ENCODE data around the gene KIFC1. TPM values are rescaled to one million over a fixed set of nuclear protein-coding genes. Genes with fewer than 3 reads are reported as not detected.

Gene KIFC1

DNA sequence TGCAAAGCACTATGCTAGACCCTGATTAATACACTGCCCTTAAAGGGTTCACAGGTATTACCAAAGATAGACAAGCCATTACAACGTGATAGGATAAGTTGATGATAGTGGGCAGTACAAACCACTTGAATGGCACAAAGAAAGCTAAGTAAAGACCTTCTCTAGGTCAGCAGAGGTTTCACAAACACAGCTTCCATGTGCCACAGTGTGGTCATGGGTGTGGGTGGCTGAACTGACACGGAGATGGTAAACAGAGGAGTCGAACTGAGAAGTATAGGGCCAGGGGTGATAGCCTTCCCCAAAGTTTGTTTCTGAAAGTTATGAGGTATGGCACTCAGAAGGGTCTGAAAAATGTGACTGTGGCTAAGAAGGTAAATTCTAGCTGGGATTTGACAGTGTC, 67.1 kb downstream of the KIFC1 start:
- no peaks in the 10 kb centered on the region for H3K9me3 ChIP-seq (replicated peaks; ENCODE audit: low read length)
- H3K36me3 ChIP-seq (ENCODE audit: insufficient read depth, low read length): peaks cover 13% of the 10 kb centered on the region
- H3K4me1 ChIP-seq (ENCODE audit: control insufficient read depth, insufficient read depth, low read length): no peaks in the 10 kb centered on the region
- H3K27me3 ChIP-seq (ENCODE audit: control insufficient read depth, insufficient read depth, low read length): peaks cover 6% of the 10 kb centered on the region
- no peak overlapping the region for H3K9ac ChIP-seq (ENCODE audit: low read depth, low read length)
- no peak overlapping the region for H3K4me2 ChIP-seq (ENCODE audit: low read length)
- no peak overlapping the region for H3K4me3 ChIP-seq (ENCODE audit: low read length)

DNA sequence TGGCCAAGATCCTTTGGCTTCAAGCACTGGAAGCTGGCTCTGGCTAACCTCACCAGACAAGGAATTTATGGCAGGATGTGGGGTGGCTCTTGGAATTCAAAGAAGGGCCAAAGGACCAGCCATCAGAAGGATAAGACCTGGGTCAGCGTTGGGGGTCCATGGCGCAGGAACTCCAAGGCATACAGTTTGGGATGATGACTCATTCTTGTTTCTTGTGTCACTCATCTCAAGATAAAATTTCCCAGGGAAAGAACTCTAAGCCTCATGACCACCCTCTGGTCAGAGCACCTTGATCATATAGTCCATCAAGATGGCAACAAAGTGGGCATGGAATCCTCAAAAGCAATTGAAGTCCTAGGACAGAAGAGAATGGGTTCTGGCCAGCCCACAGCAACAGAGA, 67.6 kb downstream of the KIFC1 start:
- peaks cover 13% of the 10 kb centered on the region for H3K36me3 ChIP-seq (ENCODE audit: insufficient read depth, low read length)

More for the DNA sequence above, 67.6 kb downstream of the KIFC1 start:
- Histone ChIP-seq H3K9me3 (replicated peaks; ENCODE audit: low read length) (no peaks in the 10 kb centered on the region), H3K4me2 (ENCODE audit: low read length) (no peak overlapping the region), H3K4me1 (ENCODE audit: control insufficient read depth, insufficient read depth, low read length) (no peaks in the 10 kb centered on the region), H3K9ac (ENCODE audit: low read depth, low read length) (no peak overlapping the region), H3K27me3 (ENCODE audit: control insufficient read depth, insufficient read depth, low read length) (peaks cover 8% of the 10 kb centered on the region), H3K4me3 (ENCODE audit: low read length) (no peak overlapping the region)

Small RNA genes lying within 50 kb of the gene (small RNA-seq; reads per million reads assigned to genes)
- gene RPL35AP4: not detected
- not detected for gene ZBTB9
